Ovary (tissue), 3 donors: ENCODE measurements around the gene TNPO3.

Source experiments
- EP300 ChIP-seq: sonication (generic); formaldehyde crosslinking; IDR thresholded peaks from one replicate; pipeline ENCODE4 v1.6.1; 2017; ENCODE audit warnings: antibody characterized with exemption
- POLR2A ChIP-seq: fragments of 450-650 bp; IDR thresholded peaks from one replicate; pipeline ENCODE4 v1.6.1; 2017; ENCODE audit warnings: antibody characterized with exemption, mild to moderate bottlenecking, moderate library complexity
- TF ChIP-seq, protein P1 (sequence below), 3 donors: fragments of 450-650 bp in 2 of 3; fragments of 200-600 bp in 1 of 3; IDR thresholded peaks; one replicate each; pipeline versions ENCODE4 v1.5.1 to v1.8.0; 2016 to 2022; ENCODE audit warnings: antibody characterized with exemption in 3 of 3, mild to moderate bottlenecking in 1 of 3
- donor health status: DM: no; HTN: no; CAD: no.

DNA sequence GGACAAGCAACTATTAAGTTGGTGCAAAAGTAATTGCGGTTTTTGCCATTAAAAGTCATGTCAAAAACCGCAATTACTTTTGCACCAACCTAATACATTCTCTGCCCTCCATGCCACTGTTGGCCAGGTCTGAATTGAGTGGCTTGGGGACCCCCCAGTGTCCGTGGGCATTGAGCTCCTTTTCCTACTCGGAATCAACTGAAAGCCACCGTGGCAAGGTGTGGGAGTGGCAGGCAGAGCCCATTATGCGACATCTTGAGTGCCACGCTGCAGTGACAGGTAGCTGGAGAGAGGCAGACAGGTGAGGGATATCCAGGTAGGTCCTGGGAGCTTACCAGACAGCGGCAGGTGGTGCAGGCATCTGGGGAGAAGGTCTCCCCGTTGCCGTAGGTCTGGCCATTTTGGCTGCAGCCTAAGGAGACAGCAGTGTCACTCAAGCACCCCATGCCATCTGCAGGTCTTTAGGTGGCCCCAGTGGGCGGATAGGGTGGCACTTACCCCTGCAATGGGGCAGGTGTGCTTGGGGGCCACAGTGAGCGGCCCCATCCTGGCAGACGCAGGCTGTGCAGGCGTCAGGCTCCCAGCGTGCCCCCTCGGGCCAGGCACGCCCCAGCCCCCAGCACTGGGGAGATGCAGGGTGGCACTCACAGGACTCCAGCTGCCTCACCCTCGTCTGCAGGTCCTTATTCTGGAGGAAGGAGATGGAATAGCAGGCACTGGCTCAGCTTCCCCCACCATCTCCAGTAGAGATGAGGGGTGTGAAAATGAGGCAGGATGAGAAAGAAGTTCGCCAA is 147.9 kb downstream of the TNPO3 start:
- TF ChIP-seq, protein P1, sequence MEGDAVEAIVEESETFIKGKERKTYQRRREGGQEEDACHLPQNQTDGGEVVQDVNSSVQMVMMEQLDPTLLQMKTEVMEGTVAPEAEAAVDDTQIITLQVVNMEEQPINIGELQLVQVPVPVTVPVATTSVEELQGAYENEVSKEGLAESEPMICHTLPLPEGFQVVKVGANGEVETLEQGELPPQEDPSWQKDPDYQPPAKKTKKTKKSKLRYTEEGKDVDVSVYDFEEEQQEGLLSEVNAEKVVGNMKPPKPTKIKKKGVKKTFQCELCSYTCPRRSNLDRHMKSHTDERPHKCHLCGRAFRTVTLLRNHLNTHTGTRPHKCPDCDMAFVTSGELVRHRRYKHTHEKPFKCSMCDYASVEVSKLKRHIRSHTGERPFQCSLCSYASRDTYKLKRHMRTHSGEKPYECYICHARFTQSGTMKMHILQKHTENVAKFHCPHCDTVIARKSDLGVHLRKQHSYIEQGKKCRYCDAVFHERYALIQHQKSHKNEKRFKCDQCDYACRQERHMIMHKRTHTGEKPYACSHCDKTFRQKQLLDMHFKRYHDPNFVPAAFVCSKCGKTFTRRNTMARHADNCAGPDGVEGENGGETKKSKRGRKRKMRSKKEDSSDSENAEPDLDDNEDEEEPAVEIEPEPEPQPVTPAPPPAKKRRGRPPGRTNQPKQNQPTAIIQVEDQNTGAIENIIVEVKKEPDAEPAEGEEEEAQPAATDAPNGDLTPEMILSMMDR (IDR thresholded peaks at IDR 0.05): no peak
- no peak for TF ChIP-seq POLR2A
- no peak for TF ChIP-seq EP300
